ENCODE measurements around the gene STAT3.
"Not testable (repeated sequence)": the region's sequence is repeated elsewhere in the genome, so short reads cannot be mapped to it uniquely, and the experiment has no call there.

- TF ChIP-seq EZH2 (IDR thresholded peaks at IDR 0.05); POLR2AphosphoS5 (IDR thresholded peaks at IDR 0.05; ENCODE audit: borderline replicate concordance, low read depth, low read length); FOXP2 (optimal IDR thresholded peaks at IDR 0.05; ENCODE audit: control extremely low read depth, extremely low read length, insufficient read depth): not testable (repeated sequence)
These were observed 83.3 kb downstream of the STAT3 start for GRCh38 chr17:42305031-42305330.

Data from SK-N-MC (cell line).